SU-DHL-6 (cell line): ENCODE measurements around the gene GSG1.
A peak's percentile ranks its signal among the peaks of the same experiment; 100 is the strongest.

ENCODE experiments used
- H2AFZ ChIP-seq: fragments of 200-600 bp; sonication (generic); 2 replicates; pipeline ENCODE4 v1.6.1; 2014; ENCODE audit warnings: low read depth, mild to moderate bottlenecking, moderate library complexity, mixed read lengths, antibody characterized with exemption, low read length; ENCODE audit not compliant: severe bottlenecking
- H3F3A ChIP-seq: fragments of 200-600 bp; shearing (Covaris generic); 2 replicates; pipeline ENCODE4 v1.6.0; 2016; ENCODE audit warnings: antibody characterized with exemption, mild to moderate bottlenecking; ENCODE audit not compliant: insufficient read depth
- H3K27ac ChIP-seq: fragments of 200-600 bp; sonication (generic); 2 replicates; pipeline ENCODE4 v1.5.1; 2016; ENCODE audit warnings: low read depth, mild to moderate bottlenecking, low read length, moderate library complexity, mixed read lengths
- H3K27me3 ChIP-seq: fragments of 200-600 bp; sonication (generic), shearing (Covaris generic); 2 replicates; pipeline ENCODE4 v1.6.0; 2014; ENCODE audit warnings: mild to moderate bottlenecking, low read length
- H3K36me3 ChIP-seq: fragments of 200-600 bp; sonication (generic); 2 replicates; pipeline ENCODE4 v1.6.1; 2014; ENCODE audit warnings: mild to moderate bottlenecking, low read length, mixed read lengths
- H3K4me2 ChIP-seq: fragments of 300-600, 200-600 bp; shearing (Covaris generic), sonication (generic); 2 replicates; pipeline ENCODE4 v1.6.0; 2014; ENCODE audit warnings: low read length, low read depth, mild to moderate bottlenecking; ENCODE audit not compliant: poor library complexity, severe bottlenecking
- H3K4me3 ChIP-seq: fragments of 200-600 bp; sonication (generic); 2 replicates; pipeline ENCODE4 v1.5.1; 2014; ENCODE audit warnings: antibody characterized with exemption, low read length, mild to moderate bottlenecking, mixed read lengths; ENCODE audit not compliant: insufficient read depth, poor library complexity, severe bottlenecking
- H3K79me2 ChIP-seq: fragments of 200-600 bp; sonication (generic); 2 replicates; pipeline ENCODE4 v1.6.1; 2014; ENCODE audit warnings: mild to moderate bottlenecking, low read length, moderate library complexity; ENCODE audit not compliant: insufficient read depth
- H3K9ac ChIP-seq: fragments of 200-600 bp; sonication (generic); 2 replicates; pipeline ENCODE4 v1.7.0; 2014; ENCODE audit warnings: mild to moderate bottlenecking, low read length
- H3K9me2 ChIP-seq: fragments of 200-600 bp; sonication (generic); replicated peaks from 2 replicates; pipeline ENCODE4 v1.6.1; 2014; ENCODE audit warnings: low read length; ENCODE audit not compliant: insufficient read depth
- H3K9me3 ChIP-seq: fragments of 200-600 bp; sonication (generic); 2 replicates; pipeline ENCODE4 v1.6.1; 2014; ENCODE audit warnings: low read length, mixed read lengths; ENCODE audit not compliant: insufficient read depth
- H4K20me1 ChIP-seq: fragments of 200-600 bp; sonication (generic); 2 replicates; pipeline ENCODE4 v1.6.1; 2014; ENCODE audit warnings: low read depth, mild to moderate bottlenecking, antibody characterized with exemption, low read length, moderate library complexity, mixed read lengths
- CTCF ChIP-seq: fragments of 200-600 bp; sonication (generic); IDR thresholded peaks from one replicate; pipeline ENCODE4 v1.5.1; 2017; ENCODE audit warnings: antibody characterized with exemption, mild to moderate bottlenecking, low read length, moderate library complexity; ENCODE audit not compliant: insufficient read depth, poor library complexity, severe bottlenecking
- EZH2phosphoT487 ChIP-seq: fragments of 200-600 bp; sonication (generic), shearing (Covaris generic); conservative IDR thresholded peaks from 2 replicates; pipeline ENCODE4 v1.6.1; 2018; ENCODE audit warnings: mild to moderate bottlenecking, antibody characterized with exemption, low read length, moderate library complexity, mixed read lengths

The GSG1 gene

DNA sequence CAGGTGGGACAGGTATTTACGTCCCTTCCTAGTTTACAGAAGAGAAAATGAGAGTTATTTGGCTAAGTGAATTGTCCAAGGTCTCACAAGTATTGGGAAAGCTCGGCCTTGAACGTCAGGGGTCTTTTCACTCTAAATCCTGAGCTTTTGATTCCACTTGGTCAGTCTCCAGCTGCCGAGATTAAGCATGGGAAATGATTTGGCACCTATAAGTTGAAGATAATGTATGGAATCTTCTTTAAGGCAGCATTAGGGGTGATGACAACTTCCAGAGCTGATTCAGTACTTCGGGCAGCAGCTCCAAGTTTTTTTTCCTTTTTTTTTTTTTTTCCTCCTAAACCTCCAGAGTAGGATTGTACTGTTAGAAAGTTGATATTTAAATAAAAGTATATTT lies 58.6 kb downstream of the GSG1 start:
- TF ChIP-seq EZH2phosphoT487 (no peak), CTCF (no peak)
- Histone ChIP-seq H3K79me2 (no peaks in the 10 kb centered on the region), H4K20me1 (no peaks in the 10 kb centered on the region), H3K9me3 (no peaks in the 10 kb centered on the region), H3F3A (no peaks in the 10 kb centered on the region), H3K4me3 (peak overlapping the region; percentile 44), H3K27ac (no peak overlapping the region), H3K4me2 (peak overlapping the region; percentile 43), H3K9me2 (no peaks in the 10 kb centered on the region), H3K9ac (peak overlapping the region; percentile 39; the same call in 1 of the 2 replicates), H2AFZ (no peak overlapping the region), H3K27me3 (no peaks in the 10 kb centered on the region), H3K36me3 (no peaks in the 10 kb centered on the region)

- Histone ChIP-seq H3K79me2 (no peaks in the 10 kb centered on the region), H3K9me3 (no peaks in the 10 kb centered on the region), H3K36me3 (no peaks in the 10 kb centered on the region), H3K27me3 (no peaks in the 10 kb centered on the region), H3K27ac (no peak within 1 kb of the TSS), H3K4me3 (peak within 1 kb of the TSS; percentile 44), H3K9me2 (no peaks in the 10 kb centered on the region), H2AFZ (peak within 1 kb of the TSS; percentile 54), H3K9ac (peak within 1 kb of the TSS; percentile 39; the same call in 1 of the 2 replicates), H4K20me1 (no peaks in the 10 kb centered on the region), H3K4me2 (peak within 1 kb of the TSS; percentile 43), H3F3A (no peaks in the 10 kb centered on the region)
- TF ChIP-seq EZH2phosphoT487 (no peak), CTCF (no peak)
These were observed 59.2 kb downstream of the GSG1 start, which contains the start of gene FAM234B for GRCh38 chr12:13044002-13044905. Gene FAM234B, plus strand, starts transcription at chr12:13044381. Its CDS starts 23 bp downstream, at chr12:13044404.

DNA sequence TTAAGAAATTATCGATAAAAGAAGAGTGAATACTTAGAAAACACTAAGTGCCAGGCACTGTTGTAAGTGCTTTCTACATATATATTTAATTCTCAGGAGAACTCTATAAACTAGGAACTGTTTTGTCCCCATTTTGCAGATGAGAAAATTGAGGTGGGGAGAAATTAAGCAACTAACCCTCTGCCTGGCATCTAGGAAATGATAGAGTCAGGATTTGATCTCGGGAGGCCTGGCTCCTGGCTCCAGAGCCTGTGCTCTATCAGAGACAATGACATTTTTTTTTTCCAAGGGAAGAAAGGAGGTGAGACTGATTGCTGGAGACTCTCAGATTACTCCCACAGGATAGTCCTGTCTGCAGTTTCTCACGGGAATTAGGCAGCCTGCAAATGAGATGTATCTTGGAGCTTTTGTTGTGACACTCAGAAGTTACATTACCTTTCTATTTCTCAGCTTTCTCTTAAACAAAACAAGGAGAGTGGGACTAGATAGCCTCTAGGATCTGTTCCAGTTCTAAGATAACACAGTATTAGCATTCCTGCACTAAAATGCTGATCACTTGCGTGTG lies 60.7 kb downstream of the GSG1 start:
- Histone ChIP-seq H3K27me3 (no peaks in the 10 kb centered on the region), H3F3A (no peaks in the 10 kb centered on the region), H3K4me3 (no peak overlapping the region), H3K36me3 (no peaks in the 10 kb centered on the region), H3K79me2 (no peaks in the 10 kb centered on the region), H3K9ac (no peak overlapping the region), H2AFZ (no peak overlapping the region), H3K27ac (no peak overlapping the region), H3K9me3 (no peaks in the 10 kb centered on the region), H3K4me2 (no peak overlapping the region), H4K20me1 (no peaks in the 10 kb centered on the region), H3K9me2 (no peaks in the 10 kb centered on the region)
- no peak for TF ChIP-seq EZH2phosphoT487
- TF ChIP-seq CTCF = no peak
